HG02852 (cell line): ENCODE measurements around the gene TMEM120B.
"Not testable (repeated sequence)": the region's sequence is repeated elsewhere in the genome, so short reads cannot be mapped to it uniquely, and the experiment has no call there.

ENCODE experiments used
- ATAC-seq: cut with Tn5 transposase; IDR thresholded peaks from one replicate; pipeline ENCODE4 v1.9.1; 2021; ENCODE audit warnings: mild to moderate bottlenecking, moderate library complexity; ENCODE audit not compliant: unreplicated experiment

Gene TMEM120B

DNA sequence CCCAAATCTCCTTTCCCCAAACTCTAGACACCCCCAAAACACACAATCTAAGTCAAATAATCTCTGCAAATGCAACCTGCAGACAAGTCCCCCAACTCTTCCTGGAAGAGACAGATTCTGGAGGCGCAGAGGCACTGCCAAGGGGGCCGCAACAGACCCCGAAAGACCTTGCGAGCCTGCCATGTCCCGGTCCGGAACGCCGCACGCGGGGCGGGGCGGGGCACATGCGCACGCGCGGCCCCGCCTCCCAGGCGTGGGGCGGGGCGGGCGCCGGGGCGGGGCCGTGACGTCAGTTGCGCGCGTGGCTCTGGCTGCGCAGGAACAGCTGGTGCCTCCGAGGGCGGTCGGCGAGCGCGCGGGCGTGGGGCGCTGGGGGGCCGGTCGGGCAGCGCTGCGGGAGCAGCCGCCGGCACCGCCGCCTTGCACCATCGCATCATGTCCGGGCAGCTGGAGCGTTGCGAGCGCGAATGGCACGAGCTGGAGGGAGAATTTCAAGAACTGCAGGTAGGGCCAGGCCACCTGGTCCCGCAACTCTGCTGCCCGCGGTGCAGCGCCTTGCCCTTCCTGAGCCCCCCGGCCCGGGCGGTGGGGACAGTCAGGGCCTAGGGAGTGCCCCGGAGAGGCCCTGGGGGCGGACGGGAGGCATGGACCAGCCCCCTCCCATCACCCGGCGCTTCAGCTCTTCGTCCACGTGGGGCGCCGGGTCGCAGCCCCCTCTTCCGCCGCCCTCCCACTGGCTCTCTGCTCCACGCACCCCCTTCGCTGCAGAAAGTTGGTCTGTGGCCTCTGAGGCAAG is at the start of gene TMEM120B:
Gene TMEM120B (plus strand): TSS at position 292 of the 796 bp plus-strand sequence. CDS start 144 bp downstream, at position 436.
- peak; percentile 73 for ATAC-seq

DNA sequence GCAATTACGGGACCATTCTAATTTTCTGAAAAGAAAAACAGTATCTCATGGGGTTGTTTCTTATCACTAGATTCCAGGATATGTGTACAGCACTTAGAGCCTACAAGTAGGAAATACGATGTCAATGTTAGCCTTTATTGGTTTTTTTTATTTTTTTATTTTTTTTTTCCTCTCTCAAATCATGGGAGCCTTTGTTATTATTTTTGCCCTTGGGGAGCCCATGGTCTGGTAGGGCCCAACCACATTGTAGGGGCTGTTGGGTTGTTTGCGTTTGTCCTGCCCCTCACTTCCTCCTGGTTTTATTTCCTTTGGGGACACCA is 49.0 kb upstream of the TMEM120B start:
- no peak for ATAC-seq

DNA sequence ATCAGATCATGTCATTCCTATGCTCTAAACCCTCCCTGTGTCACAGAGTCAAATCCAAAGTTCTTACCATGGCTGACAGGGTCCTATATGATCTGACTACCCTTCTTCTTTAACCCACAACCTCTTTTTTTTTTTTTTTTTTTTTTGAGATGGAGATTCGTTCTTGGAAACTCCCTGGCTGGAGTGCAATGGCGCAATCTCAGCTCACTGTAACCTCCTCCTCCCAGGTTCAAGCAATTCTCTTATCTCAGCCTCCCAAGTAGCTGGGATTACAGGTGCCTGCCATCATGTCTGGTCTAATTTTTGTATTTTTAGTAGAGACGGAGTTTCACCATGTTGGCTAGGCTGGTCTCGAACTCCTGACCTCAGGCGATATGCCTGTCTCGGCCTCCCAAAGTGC is 45.7 kb upstream of the TMEM120B start:
- ATAC-seq = not testable (repeated sequence)

DNA sequence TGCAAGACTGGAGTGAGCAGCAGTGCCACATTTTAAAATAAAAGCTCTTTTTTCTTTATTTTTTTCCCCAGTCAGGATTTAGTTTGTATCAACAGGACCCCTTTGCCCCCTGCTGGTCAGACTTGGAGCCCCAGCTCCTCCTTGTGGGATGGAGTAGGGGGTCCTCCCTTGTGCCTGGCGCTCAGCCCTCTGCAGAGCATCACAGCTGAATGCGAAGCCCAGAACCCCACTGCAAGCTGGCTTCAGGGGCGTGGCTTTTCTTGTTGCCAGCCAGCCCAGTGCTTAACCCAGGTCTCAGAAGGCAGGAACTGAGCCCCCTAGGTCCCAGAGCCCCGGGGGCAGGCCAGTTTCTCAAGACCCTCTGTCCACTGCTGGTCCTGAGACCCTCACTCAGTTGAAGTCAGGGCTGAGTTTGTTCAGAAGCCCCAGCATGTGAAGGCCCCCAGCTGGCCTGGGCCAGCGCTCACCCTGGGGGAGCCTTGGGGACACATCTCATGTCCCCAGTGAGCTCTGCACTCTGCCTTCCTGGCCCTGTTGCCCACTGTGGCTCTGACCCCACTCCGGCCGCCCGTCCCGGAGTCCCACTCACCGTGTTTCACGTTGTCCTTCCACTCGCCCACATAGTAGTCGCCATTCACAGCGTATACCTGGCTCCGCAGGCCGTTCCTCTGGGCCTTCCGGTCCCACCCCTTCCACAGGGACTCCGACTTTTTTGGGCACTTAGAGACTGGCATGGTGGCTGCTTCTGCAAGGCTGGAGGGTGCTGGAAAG is 43.6 kb upstream of the TMEM120B start:
- ATAC-seq = no peak

- no peak for ATAC-seq
These were observed 43.0 kb upstream of the TMEM120B start, which contains the start of gene MORN3 for GRCh38 chr12:121669521-121669900. TSS of gene MORN3 (minus strand) at chr12:121669654. CDS start at chr12:121669483, 171 bp downstream.

GRCh38 chr12:121673013-121673511 is 39.5 kb upstream of the TMEM120B start:
- ATAC-seq = no peak

- no peak for ATAC-seq
These were observed 36.4 kb upstream of the TMEM120B start for GRCh38 chr12:121676190-121676589.

- ATAC-seq = no peak
These were observed 34.2 kb upstream of the TMEM120B start for GRCh38 chr12:121678305-121678704.

GRCh38 chr12:121678716-121679300 is 33.7 kb upstream of the TMEM120B start:
- no peak for ATAC-seq

GRCh38 chr12:121679661-121680197 is 32.8 kb upstream of the TMEM120B start:
- ATAC-seq = not testable (repeated sequence)

GRCh38 chr12:121688966-121689365 is 23.6 kb upstream of the TMEM120B start:
- ATAC-seq = no peak

GRCh38 chr12:121689430-121689829 is 23.1 kb upstream of the TMEM120B start:
- ATAC-seq = no peak

- not testable (repeated sequence) for ATAC-seq
These were observed 19.8 kb upstream of the TMEM120B start for GRCh38 chr12:121692744-121693143.

DNA sequence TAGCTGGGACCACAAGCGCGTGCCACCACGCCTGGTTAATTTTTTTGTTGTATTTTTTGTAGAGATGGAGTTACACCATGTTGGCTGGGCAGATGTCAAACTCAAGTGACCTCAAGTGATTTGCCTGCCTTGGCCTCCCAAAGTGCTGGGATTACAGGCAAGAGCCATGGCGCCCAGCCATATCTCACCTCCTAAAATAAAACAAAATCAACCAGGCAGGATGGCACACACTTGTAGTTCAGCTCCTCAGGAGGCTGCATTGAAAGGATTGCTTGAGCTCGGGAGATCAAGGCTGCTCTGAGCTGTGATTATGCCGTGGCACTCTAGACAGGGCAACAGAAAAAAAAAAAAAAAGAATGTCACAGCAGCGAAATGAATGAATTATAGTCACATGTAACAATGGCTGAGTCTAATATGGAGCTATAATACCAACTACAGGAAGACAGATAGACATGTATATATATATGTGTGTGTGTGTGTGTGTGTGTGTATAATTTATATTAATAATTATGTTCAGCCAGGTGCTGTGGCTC is 19.3 kb upstream of the TMEM120B start:
- no peak for ATAC-seq

DNA sequence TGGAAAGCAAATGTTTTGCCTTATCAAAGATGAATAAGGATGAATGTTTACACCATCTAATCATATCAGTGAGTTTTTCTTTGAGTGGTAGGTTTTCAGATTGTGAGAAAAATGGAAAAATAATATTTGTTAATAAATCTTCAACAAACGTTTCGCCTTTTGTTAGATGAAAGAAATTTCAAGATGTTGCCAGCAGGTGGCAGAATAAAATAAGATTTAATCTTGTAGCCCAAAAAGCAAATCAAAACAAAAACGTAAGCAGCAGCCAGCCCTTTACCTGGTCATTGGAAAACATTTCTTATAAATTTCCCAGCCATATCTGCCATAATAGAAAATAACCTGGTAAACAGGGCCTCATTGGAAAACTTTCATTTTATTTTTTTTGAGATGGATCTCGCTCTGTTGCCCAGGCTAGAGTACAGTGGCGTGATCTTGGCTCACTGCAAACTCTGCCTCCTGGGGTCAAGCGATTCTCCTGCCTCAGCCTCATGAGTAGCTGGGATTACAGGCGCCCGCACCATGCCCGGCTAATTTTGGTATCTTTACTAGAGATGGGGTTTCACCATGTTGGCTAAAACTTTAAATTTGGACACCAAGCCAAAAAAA is 15.4 kb upstream of the TMEM120B start:
- ATAC-seq = no peak

DNA sequence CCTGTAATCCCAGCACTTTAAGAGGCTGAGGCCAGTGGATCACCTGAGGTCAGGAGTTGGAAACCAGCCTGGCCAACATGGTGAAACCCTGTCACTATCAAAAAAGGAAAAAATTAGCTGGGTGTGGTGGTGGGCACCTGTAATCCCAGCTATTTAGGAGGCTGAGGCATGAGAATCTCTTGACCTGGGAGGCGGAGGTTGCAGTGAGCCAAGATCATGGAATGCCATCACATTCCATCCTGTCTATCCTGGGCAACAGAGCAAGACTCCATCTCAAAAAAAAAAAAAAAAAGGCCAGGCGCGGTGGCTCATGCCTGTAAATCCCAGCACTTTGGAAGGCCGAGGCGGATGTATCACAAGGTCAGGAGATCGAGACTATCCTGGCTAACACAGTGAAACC is 14.7 kb upstream of the TMEM120B start:
- not testable (repeated sequence) for ATAC-seq

GRCh38 chr12:121701667-121702277 is 10.8 kb upstream of the TMEM120B start:
- ATAC-seq = no peak

DNA sequence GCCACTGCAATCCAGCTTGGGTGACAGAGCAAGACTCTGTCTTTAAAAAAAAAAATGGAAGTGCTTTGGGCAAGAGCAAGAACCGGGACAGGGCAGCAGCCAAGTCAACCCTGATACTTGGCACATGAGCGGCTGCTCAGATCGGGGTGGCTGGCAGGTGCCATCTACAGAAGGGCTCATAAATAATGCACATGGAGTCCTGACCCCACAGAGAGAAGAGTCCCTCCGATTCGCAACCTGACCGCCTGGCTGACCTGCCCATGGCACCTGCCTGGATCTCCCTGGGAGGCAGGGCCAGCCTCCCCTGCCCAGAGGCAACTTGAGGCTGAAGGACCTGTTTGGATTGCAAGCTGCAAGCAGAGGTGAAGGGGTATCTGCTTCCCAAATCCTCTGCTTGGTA is 9.6 kb upstream of the TMEM120B start:
- ATAC-seq = no peak

DNA sequence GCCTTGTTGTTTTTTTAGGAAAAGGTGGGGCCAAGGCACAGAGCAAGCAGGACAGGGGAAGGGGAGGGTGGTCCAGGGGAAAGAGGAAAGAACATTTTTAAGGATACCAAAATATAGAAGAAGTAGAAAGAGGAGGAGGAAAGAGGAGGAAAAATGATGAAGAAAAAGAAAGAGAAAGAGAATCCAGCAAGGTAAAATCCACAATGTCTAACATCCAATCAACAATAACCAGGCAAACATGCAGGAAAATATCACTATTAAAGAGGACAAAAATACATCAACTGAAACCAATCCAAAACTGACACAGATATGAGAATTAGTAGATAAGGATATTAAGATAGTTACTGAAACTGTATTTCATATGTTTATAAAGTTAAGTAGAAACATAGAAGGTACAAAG is 7.0 kb upstream of the TMEM120B start:
- no peak for ATAC-seq
